MM.1S (cell line): ENCODE measurements around the gene PDPK1.
"Not testable (repeated sequence)": the region's sequence is repeated elsewhere in the genome, so short reads cannot be mapped to it uniquely, and the experiment has no call there.

ENCODE experiments used
- CTCF ChIP-seq: fragments of 300-600 bp; sonication (generic); IDR thresholded peaks from 2 replicates; pipeline ENCODE4 v1.5.1; 2016; ENCODE audit warnings: antibody characterized with exemption, low read length, mixed read lengths
- EZH2 ChIP-seq: fragments of 300-600 bp; sonication (generic); optimal IDR thresholded peaks from 2 replicates; pipeline ENCODE3; 2017; ENCODE audit warnings: low read depth, mild to moderate bottlenecking, antibody characterized with exemption, low read length, mixed read lengths
- EZH2phosphoT487 ChIP-seq: fragments of 300-600 bp; sonication (generic); IDR thresholded peaks from 2 replicates; pipeline ENCODE4 v1.6.1; 2018; ENCODE audit warnings: antibody characterized with exemption, low read length

- TF ChIP-seq CTCF, EZH2, EZH2phosphoT487: not testable (repeated sequence)
These were observed 83.0 kb downstream of the PDPK1 start for GRCh38 chr16:2620870-2621269.
